ENCODE results near the gene ZNF438. TPM values are rescaled to one million over a fixed set of nuclear protein-coding genes. Genes with fewer than 3 reads are reported as not detected.

Gene ZNF438
- total RNA-seq, 1 experiment from 2014 or later = 2.0 TPM

DNA sequence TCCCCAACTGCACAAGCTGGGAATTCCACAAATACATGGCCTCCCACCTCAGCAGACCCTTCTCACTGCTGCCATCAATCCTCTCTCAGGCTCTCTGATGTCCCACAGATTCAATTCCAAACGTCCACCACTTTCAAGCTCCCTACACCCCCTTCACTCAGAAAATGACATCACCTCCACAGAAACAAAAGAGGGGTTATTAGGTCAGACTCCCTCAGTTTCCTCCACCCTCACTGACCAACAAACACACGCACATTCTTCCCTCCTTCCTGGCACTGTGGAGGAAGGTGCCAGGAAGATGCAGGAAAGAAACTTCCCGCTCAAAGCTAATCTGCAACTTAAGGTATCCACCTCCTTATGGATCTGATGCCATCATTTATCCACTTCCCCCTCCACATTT, 18.3 kb downstream of the ZNF438 start:
- TF ChIP-seq, protein P1, sequence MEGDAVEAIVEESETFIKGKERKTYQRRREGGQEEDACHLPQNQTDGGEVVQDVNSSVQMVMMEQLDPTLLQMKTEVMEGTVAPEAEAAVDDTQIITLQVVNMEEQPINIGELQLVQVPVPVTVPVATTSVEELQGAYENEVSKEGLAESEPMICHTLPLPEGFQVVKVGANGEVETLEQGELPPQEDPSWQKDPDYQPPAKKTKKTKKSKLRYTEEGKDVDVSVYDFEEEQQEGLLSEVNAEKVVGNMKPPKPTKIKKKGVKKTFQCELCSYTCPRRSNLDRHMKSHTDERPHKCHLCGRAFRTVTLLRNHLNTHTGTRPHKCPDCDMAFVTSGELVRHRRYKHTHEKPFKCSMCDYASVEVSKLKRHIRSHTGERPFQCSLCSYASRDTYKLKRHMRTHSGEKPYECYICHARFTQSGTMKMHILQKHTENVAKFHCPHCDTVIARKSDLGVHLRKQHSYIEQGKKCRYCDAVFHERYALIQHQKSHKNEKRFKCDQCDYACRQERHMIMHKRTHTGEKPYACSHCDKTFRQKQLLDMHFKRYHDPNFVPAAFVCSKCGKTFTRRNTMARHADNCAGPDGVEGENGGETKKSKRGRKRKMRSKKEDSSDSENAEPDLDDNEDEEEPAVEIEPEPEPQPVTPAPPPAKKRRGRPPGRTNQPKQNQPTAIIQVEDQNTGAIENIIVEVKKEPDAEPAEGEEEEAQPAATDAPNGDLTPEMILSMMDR (IDR thresholded peaks at IDR 0.05) = no peak
- no peaks in the 10 kb centered on the region for H3K4me1 ChIP-seq (ENCODE audit: control insufficient read depth, insufficient read depth, low read length)
- H3K27me3 ChIP-seq (ENCODE audit: control insufficient read depth, insufficient read depth, low read length) = no peaks in the 10 kb centered on the region
- no peaks in the 10 kb centered on the region for H3K9me3 ChIP-seq (ENCODE audit: control insufficient read depth, insufficient read depth, low read depth, low read length)
- intact Hi-C loops (cut with micrococcal nuclease; ENCODE audit: unreplicated experiment) = no loop called here
- CTCF ChIA-PET = no interaction called here
- ATAC-seq (no peak), DNase-seq (ENCODE audit: low read depth, low spot score) (no peak)
- in situ Hi-C loops (cut with HindIII; ENCODE audit: low pct_unique_long_range_greater_than_20kb, low sequenced_read_pairs) = no loop called here
- H3K27ac ChIP-seq (ENCODE audit: low read length) = no peak overlapping the region
- H3K4me3 ChIP-seq (ENCODE audit: low read depth in 2 of 2, low read length in 2 of 2) = no peak overlapping the region
- no peaks in the 10 kb centered on the region for H3K36me3 ChIP-seq (ENCODE audit: control insufficient read depth, insufficient read depth, low read length)
- BruUV-seq (replicated peaks) = no TSS peak
- POLR2A ChIA-PET = no interaction called here

DNA sequence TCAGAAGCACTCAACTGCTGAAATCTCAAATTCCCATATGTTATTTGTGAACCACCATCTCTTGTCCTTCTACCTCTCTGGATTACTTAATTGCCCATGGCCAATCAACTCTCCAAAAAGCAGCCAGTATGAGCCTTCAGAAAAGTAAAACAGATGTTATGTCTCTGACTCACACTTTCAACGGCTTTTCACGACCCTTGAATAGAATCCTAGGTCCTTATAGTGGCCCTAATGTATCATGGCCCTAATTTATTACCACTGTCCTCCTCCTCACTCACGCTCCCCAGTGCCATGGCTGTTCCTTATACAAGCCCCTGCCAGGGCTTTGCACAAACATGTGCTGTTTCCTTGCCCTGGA, 20.0 kb downstream of the ZNF438 start:
- Histone ChIP-seq H3K9me3 (ENCODE audit: control insufficient read depth, insufficient read depth, low read depth, low read length) (no peaks in the 10 kb centered on the region), H3K27me3 (ENCODE audit: control insufficient read depth, insufficient read depth, low read length) (no peaks in the 10 kb centered on the region), H3K27ac (ENCODE audit: low read length) (no peak overlapping the region), H3K36me3 (ENCODE audit: control insufficient read depth, insufficient read depth, low read length) (no peaks in the 10 kb centered on the region), H3K4me1 (ENCODE audit: control insufficient read depth, insufficient read depth, low read length) (no peaks in the 10 kb centered on the region; the same call in 1 of the 2 replicates), H3K4me3 (ENCODE audit: low read depth in 2 of 2, low read length in 2 of 2) (no peak overlapping the region)
- no TSS peak for BruUV-seq (replicated peaks)
- in situ Hi-C loops (cut with HindIII; ENCODE audit: low pct_unique_long_range_greater_than_20kb, low sequenced_read_pairs) = no loop called here
- TF ChIP-seq POLR2AphosphoS5 (IDR thresholded peaks at IDR 0.05; ENCODE audit: low read depth, low read length) = no peak
- TF ChIP-seq SIN3A (IDR thresholded peaks at IDR 0.05; ENCODE audit: borderline replicate concordance, insufficient read depth, low read depth, low read length) = no peak
- TF ChIP-seq, protein P2, sequence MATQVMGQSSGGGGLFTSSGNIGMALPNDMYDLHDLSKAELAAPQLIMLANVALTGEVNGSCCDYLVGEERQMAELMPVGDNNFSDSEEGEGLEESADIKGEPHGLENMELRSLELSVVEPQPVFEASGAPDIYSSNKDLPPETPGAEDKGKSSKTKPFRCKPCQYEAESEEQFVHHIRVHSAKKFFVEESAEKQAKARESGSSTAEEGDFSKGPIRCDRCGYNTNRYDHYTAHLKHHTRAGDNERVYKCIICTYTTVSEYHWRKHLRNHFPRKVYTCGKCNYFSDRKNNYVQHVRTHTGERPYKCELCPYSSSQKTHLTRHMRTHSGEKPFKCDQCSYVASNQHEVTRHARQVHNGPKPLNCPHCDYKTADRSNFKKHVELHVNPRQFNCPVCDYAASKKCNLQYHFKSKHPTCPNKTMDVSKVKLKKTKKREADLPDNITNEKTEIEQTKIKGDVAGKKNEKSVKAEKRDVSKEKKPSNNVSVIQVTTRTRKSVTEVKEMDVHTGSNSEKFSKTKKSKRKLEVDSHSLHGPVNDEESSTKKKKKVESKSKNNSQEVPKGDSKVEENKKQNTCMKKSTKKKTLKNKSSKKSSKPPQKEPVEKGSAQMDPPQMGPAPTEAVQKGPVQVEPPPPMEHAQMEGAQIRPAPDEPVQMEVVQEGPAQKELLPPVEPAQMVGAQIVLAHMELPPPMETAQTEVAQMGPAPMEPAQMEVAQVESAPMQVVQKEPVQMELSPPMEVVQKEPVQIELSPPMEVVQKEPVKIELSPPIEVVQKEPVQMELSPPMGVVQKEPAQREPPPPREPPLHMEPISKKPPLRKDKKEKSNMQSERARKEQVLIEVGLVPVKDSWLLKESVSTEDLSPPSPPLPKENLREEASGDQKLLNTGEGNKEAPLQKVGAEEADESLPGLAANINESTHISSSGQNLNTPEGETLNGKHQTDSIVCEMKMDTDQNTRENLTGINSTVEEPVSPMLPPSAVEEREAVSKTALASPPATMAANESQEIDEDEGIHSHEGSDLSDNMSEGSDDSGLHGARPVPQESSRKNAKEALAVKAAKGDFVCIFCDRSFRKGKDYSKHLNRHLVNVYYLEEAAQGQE (IDR thresholded peaks at IDR 0.05; ENCODE audit: insufficient read depth in 1 of 2, low read depth in 2 of 2, low read length in 1 of 2) = no peak
- TF ChIP-seq, protein P1 (IDR thresholded peaks at IDR 0.05) = no peak
- TF ChIP-seq TCF7L2 (IDR thresholded peaks at IDR 0.05; ENCODE audit: low read depth, low read length) = no peak
- POLR2A ChIA-PET = no interaction called here
- ATAC-seq = no peak
- CTCF ChIA-PET = no interaction called here
- DNase-seq (ENCODE audit: low read depth, low spot score) = no peak
- intact Hi-C loops (cut with micrococcal nuclease; ENCODE audit: unreplicated experiment) = no loop called here

Data from Panc1 (cell line).